Left hindlimb (tissue), 1 donor: ENCODE measurements around the gene SREBF1.
A peak's percentile ranks its signal among the peaks of the same experiment; 100 is the strongest.

ENCODE experiments used
- DNase-seq: peaks from one replicate; pipeline ENCODE4 v3.0.0-alpha.2; 2018

SREBF1 gene

DNA sequence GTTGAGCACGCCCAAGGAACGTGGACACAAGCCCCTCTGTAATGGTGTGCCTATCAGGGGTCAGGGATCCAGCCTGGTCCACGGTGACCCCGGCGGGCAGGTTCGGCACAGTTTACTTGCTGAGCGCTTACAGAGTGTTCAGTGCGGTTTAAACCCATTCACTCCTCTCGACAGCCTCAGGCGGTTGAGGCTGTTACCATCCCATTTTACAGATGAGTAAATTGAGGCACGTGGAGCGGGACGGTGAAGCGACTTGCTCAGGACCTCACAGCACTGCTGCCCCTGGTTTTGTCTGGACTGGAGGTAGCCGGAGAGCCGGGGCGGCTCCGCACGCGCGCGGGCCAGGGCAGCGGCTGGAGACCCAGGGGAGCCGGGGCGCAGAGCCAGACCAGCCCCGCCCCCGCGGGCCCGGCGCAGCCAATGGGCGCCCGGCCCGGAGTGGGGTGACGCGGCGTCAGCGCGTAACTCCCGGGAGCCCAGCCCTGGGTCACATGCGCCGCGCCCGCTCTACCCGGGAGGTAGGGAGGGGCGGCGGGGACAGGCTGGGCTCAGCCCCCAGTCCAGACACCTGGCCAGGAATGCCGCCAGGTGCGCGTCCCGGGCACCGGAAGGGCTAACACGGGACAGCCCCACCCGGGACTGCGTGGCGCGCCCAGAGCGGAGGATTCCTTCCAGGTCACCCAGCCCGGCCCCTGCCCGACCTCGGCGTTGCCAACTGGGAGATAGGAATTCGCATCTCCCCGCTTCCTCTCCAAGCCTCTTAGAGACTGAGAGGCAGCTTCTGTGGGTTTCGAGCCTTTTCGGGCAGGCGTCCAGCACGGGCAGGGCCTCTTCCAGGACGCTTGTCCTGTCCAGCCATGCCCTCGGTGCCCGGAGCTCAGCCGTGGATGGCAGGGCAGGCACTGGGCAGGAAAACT lies 3.3 kb upstream of the SREBF1 start:
- DNase-seq: peak; percentile 88

DNA sequence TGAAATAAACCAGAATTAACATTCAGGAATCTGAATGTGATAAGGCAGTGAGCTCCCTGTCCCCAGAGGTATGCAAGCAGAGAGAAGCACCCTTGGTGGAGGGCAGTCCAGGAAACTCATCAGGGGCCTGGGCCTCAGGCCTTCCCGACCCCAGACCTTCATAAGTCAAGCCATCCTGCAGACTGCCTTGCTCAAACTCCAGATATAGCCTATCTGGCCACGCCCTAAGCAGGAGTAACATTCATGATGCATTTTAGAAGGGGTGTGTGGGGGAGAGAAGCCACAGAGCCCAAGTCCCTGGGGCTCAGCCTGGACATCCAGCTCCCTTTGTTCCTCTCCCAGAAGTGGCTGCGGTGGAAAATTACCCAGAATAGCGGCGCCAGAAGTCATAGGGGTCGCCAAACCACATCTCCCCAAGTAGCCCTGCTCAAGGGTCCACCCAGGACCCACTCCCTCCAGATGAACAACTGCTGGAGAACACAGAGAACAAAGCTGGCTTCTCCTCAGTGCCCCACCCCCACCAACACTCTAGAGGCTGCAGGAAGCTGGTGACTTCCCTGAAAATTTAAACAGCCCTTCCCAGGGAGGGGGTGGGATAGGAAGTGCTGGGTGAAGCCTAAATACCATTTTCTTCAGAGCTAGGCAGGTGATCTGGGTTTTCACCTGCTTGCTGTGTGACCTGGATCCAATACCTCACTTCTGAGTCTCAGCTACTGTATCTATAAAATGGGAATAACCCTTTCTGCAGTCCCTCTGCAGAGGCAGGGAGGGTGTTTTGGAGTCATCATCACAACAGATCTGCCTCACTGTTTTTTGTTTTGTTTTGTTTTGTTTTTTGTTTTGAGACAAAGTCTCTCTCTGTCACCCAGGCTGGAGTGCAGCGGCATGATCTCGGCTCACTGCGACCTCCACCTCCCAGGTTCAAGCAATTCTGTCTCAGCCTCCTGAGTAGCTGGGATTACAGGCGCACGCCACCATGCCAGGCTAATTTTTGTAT lies 1.5 kb upstream of the SREBF1 start:
- DNase-seq: no peak

GRCh38 chr17:17837380-17837821 lies 615 bp upstream of the SREBF1 start:
- no peak for DNase-seq

GRCh38 chr17:17836250-17836817 lies 452 bp downstream of the SREBF1 start:
- peak; percentile 97 for DNase-seq

DNA sequence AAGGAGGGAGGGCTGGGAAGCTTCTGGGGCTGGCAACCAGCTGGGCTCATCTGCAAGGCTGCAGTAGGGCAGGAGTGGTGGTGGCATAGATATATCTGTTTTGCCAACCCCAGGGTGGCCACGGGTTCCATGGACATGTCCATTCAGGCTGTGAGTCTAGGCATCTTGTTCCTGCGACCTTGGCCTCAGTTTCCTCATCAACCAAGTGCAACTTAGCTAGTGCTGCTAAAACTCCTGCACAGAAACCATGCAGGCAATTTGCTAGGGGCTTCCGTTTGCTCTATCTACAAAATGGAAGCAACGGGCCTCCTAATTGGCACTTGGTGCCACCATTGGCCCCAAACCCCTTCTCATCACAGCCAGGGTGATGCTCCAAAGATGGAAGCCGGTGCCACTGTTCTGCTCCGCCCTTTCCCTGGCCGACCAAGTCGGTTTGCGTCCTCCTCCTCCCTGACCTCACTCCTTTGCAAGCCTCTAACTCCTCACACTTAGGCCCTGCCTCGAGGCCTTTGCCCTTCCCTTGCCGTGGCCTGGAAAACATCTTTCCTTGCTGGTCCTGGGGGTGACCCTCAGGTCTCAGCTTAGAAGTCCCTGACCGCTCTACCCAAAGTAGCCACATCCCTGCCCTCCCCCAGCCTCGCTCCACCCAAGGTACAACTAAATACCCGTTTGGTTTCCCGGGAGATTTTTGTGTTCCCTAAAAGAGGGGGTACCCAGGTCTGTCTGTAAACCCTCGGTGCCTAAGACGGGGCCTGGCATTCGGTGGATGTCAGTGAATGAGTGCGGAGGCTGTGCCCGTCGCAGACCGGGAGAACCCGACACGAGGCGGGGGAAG lies 1.2 kb downstream of the SREBF1 start:
- DNase-seq: no peak

GRCh38 chr17:17834974-17835373 lies 1.8 kb downstream of the SREBF1 start:
- no peak for DNase-seq

- no peak for DNase-seq
Measured at GRCh38 chr17:17833658-17834357, 3.0 kb downstream of the SREBF1 start.

- no peak for DNase-seq
Measured at GRCh38 chr17:17832032-17832363, 4.8 kb downstream of the SREBF1 start.

DNA sequence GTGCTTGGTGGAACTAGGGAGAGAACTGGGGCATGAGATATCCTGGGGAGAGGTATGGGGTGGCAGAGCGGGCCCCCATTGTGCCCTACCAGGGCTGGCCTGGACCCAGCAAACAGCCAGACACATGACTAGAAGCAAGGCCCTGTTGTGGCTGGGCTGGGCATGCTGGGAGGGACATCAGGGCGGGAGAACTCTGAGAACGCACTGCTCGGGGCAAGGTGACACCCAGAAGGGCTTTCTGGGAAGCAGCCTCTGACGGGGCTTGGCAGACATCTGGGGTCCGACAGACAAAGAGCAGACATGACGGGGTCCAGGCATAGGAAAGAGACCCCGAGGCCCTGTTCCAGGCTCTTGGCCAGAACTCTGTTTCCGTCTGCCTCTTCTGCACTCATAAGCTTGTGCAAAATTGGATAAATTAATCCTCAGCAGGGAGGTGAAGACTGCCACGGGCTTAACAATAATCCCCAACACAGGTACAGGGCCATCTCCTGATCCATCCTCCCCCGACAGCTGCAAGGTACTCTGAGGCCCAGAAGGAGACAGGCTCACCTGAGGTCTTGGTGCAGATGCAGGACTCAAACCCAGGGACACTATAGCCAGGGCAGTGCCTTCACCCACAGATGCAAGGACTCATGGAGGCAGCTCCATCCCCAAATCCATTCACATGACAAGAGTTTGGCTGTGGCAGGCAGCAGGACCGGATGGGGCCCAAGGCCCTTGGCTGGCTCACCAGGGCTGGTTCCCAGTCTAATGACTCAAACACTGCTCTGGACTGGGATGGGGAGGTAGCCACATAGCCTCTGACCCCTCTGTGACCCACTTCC lies 5.4 kb downstream of the SREBF1 start:
- DNase-seq: no peak

DNA sequence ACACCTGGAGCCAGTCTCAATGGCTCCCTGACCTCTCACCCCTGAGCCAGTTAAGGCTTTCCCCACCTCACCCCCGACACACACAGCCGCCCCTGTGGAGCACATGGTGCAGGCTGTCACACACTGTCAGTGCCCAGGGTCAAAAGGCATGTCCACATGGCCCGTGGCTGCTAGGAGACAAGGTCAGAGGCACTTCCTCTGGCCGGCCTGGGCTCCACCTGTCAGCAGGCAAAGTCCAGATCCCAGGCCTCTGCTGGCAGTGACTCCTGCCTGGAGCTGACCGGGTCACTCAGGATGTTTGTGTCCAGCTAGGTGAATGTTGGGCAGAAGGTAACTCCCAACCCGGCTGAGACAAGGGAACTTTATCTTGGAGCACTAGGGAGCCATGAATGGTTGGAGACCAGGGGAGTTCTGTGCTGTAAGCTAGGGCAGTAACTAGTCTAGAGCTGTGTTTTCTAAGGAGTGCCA lies 6.0 kb downstream of the SREBF1 start:
- no peak for DNase-seq

- DNase-seq: no peak
Measured at GRCh38 chr17:17830269-17830567, 6.6 kb downstream of the SREBF1 start.

DNA sequence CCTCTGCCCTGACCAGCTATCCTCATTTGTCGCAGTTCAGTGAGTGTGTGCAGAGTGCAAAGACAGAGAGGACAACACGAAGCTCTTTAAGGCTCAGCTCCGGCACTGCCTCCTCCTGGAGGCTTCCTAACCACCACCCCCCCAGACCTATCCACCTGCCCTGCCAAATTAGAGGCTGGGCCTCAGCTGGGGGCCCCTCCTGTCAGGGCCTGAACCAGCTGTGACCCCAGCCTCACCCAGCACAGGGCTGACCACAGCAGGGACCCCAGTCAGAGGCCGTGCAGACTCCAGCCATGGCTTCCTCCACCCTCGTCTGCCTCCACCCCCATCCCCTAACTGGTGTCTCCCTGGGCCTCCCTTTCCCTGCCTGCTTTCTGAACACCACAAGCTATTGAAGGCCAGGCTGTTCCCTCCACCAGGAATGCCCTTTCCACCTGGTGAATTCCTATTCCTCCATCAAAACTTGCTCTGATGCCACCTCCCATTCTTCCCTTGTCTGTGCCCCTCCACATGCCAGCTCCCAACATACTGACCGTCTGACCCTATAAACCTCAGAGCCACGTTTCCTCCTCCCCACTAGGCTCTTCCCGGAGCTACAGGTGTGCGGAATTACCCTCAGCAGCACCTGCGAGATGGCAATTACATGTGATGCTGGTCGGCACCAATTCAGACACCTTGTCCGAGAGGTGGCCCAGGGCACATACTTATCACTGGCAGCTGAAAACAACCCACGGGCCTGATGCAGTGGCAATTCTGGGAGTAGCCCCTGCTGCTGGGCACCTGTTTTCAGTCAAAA lies 8.8 kb downstream of the SREBF1 start:
- no peak for DNase-seq

DNA sequence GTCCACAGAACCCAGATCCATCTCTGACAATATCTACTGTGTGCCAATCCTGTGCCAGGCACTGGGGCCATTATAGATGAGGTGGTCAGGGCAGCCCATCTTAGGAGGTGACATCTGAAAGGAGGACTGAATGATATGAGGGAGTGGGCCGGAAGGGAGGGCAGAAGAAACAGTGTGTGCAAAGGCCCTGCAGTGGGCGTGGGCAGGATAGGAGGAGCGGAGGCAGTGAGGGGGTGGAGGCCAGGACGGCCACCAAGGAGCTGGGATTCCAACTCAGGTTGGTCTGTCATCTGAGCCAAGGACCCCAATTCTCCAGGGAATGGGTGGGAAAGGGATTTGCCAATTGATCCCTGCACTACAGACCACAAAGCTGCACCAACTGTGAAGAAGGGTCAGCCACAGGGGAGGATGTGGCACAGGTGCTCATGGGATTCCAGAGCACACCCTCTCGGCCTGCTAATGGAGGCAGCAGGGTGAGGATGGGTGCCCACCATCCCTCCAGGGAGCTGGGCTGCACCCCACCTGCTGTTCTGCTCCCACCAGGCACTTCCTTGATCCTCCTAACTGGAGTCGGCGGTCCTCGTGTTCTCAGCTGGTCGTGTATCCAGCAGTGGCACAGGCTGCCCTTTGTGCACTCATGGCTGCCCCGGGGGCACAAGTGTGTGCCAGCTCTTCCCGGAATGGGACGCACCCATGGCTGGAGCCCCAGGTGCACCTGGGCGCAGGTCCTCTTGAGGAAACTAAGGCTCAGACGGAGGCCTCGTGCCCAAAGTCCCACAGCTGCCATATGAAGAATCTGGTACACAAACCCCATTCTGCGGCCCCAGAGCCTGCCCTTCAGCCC lies 9.6 kb downstream of the SREBF1 start:
- DNase-seq: no peak

GRCh38 chr17:17826342-17826713 lies 10.5 kb downstream of the SREBF1 start:
- DNase-seq: no peak

DNA sequence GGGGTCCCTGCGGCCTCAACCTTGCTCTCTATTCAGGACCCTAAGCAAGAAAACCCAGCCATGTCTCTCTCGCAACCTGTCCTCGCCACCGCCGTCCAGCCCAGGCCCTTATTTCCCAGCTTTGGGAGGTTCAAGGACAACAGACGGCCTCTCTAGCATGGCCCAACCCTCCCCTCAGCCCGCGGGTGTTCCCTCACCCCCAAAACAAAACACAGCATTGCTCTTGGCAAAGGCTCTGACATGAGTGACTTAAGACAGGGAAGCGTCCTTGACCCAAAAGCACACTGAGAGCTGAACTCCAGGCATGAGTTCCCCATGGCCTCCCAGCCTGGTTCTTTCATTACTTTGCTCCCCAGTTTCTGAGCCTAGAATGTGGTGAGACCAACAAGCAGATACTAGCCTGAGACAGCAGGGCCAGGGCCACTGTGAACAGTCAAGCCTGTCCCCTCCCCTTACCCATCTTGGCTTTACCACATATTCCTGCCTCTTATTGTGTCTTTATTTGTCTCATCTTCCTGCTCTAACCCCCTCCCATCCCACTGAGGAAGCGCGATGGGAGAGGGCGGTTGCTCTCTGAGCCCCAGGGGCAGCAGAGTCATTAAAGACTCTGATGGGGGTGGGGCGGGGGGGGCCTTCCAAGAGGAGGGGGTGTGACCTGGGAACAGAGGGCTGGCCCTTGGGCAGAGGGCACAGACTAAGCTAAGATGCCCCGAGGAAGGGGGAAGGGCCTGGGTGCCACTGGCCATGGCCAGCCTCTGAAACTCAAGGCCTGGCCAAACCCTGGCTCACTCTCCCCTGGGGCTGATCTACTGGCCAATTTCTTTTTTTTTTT lies 11.8 kb downstream of the SREBF1 start:
- no peak for DNase-seq

DNA sequence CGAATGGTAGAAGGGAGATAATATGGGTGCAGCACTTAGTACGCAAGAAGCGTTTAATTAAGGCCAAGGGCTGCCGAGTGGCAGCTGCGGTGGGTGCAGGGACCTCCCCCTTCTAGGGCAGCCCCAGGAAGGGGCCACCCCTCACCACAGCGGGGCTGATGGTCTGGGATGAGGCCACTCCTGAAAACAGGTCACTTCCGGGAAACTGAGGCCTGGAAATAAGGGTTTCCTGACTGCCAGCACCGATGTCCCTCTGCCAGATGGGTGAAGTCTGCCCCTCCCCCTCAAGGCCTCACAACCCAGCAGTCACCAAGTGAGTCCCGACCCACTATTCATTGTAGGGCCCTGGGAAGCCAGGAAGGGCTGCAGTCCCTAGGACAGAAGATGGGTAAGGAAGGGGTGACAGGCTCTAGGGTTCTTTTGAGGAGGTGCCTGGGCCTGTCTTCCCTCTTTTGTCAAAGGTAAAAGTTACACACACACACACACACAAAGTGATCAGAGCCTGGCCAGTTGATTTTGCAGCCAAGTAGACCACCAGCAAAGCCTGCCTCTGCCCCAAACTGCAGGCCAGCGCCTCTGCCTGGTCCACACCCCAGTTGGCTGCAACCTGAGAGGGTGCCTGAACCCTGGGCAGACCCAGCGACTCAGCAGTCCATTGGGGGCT lies 12.5 kb downstream of the SREBF1 start:
- no peak for DNase-seq

- DNase-seq: peak; percentile 91
Measured at GRCh38 chr17:17823433-17824118, 13.2 kb downstream of the SREBF1 start.
